Measurements from ENCODE around the gene CIDEC.

DNA sequence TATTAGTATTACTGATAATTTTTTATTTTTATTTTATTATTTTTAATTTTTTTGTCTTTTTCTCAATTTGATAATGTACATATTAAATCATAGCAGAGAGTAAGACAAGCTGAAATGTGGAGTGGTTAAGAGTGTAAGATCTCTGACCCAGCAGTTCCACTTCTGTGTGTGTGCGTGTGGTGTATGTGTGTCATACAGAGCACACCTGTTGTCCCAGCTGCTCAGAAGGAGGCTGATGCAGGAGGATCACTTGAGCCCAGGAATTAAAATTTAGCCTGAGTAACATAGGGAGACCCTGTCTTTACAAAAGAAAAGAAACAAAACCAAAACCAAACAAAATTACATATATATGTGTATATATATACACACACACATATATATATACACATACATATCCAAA, 1.4 kb upstream of the CIDEC start:
- TF ChIP-seq, protein P1, sequence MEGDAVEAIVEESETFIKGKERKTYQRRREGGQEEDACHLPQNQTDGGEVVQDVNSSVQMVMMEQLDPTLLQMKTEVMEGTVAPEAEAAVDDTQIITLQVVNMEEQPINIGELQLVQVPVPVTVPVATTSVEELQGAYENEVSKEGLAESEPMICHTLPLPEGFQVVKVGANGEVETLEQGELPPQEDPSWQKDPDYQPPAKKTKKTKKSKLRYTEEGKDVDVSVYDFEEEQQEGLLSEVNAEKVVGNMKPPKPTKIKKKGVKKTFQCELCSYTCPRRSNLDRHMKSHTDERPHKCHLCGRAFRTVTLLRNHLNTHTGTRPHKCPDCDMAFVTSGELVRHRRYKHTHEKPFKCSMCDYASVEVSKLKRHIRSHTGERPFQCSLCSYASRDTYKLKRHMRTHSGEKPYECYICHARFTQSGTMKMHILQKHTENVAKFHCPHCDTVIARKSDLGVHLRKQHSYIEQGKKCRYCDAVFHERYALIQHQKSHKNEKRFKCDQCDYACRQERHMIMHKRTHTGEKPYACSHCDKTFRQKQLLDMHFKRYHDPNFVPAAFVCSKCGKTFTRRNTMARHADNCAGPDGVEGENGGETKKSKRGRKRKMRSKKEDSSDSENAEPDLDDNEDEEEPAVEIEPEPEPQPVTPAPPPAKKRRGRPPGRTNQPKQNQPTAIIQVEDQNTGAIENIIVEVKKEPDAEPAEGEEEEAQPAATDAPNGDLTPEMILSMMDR (IDR thresholded peaks at IDR 0.05; ENCODE audit: low read depth, low read length): no peak
- no peak for TF ChIP-seq EZH2phosphoT487 (IDR thresholded peaks at IDR 0.05; ENCODE audit: low read depth)

All from OCI-LY3 (cell line).